H9 (cell line): ENCODE data around the gene CCSER1. TPM values are rescaled to one million over a fixed set of nuclear protein-coding genes. Genes with fewer than 3 reads are reported as not detected.

Experiments
- DNase-seq: peaks from one replicate; pipeline ENCODE4 v3.0.0-alpha.2; 2017
- H2AFZ ChIP-seq: one replicate; pipeline ENCODE4 v1.6.1; 2013; ENCODE audit warnings: mild to moderate bottlenecking, low read length, control low read depth, moderate library complexity
- H2AK5ac ChIP-seq: 2 replicates; pipeline ENCODE4 v1.6.1; 2013; ENCODE audit warnings: low read length, control low read depth, mixed read lengths; ENCODE audit not compliant: insufficient read length
- H2BK120ac ChIP-seq: one replicate; pipeline ENCODE4 v1.6.1; 2013; ENCODE audit warnings: low read depth, mild to moderate bottlenecking, low read length, control low read depth, inconsistent platforms; ENCODE audit not compliant: poor library complexity, severe bottlenecking
- H2BK12ac ChIP-seq: 2 replicates; pipeline ENCODE4 v1.6.1; 2013; ENCODE audit warnings: low read length, control low read depth, mixed read lengths, low read depth; ENCODE audit not compliant: insufficient read length
- H2BK15ac ChIP-seq: 2 replicates; pipeline ENCODE4 v1.6.1; 2013; ENCODE audit warnings: low read depth, low read length, control low read depth
- H2BK20ac ChIP-seq: one replicate; pipeline ENCODE4 v1.6.1; 2013; ENCODE audit warnings: low read depth, mild to moderate bottlenecking, low read length, control low read depth, inconsistent platforms; ENCODE audit not compliant: poor library complexity, severe bottlenecking
- H2BK5ac ChIP-seq: 2 replicates; pipeline ENCODE4 v1.6.1; 2013; ENCODE audit warnings: low read length, control low read depth, mixed read lengths; ENCODE audit not compliant: insufficient read length
- H3K14ac ChIP-seq: 2 replicates; pipeline ENCODE4 v1.6.1; 2013; ENCODE audit warnings: low read length, control low read depth; ENCODE audit not compliant: insufficient read depth
- H3K18ac ChIP-seq: 2 replicates; pipeline ENCODE4 v1.6.1; 2013; ENCODE audit warnings: low read depth, mild to moderate bottlenecking, mixed read lengths, low read length, control low read depth; ENCODE audit not compliant: insufficient read length
- H3K23ac ChIP-seq: 2 replicates; pipeline ENCODE4 v1.6.1; 2013; ENCODE audit warnings: low read length, control low read depth, mixed read lengths, low read depth; ENCODE audit not compliant: insufficient read length
- H3K23me2 ChIP-seq: 2 replicates; pipeline ENCODE4 v1.6.1; 2013; ENCODE audit warnings: low read depth, mild to moderate bottlenecking, mixed read lengths, low read length, control low read depth; ENCODE audit not compliant: insufficient read length, poor library complexity, severe bottlenecking
- H3K27ac ChIP-seq: 2 replicates; pipeline ENCODE4 v1.5.1; 2013; ENCODE audit warnings: low read length, control low read depth, mixed read lengths, low read depth; ENCODE audit not compliant: insufficient read length
- H3K27me3 ChIP-seq: 2 replicates; pipeline ENCODE4 v1.6.1; 2013; ENCODE audit warnings: low read length, control low read depth, inconsistent platforms; ENCODE audit not compliant: insufficient read depth
- H3K4ac ChIP-seq: 2 replicates; pipeline ENCODE4 v1.6.1; 2013; ENCODE audit warnings: low read depth, mild to moderate bottlenecking, control low read depth, inconsistent platforms, low read length, moderate library complexity
- H3K4me1 ChIP-seq: 2 replicates; pipeline ENCODE4 v1.6.1; 2013; ENCODE audit warnings: low read length, control low read depth, inconsistent platforms; ENCODE audit not compliant: insufficient read depth
- H3K4me2 ChIP-seq: 2 replicates; pipeline ENCODE4 v1.6.1; 2013; ENCODE audit warnings: low read length, control low read depth, mixed read lengths; ENCODE audit not compliant: insufficient read length, insufficient read depth
- H3K56ac ChIP-seq: 2 replicates; pipeline ENCODE4 v1.6.1; 2013; ENCODE audit warnings: low read depth, mild to moderate bottlenecking, mixed read lengths, low read length, control low read depth; ENCODE audit not compliant: insufficient read length
- H3K79me1 ChIP-seq: 2 replicates; pipeline ENCODE4 v1.6.1; 2013; ENCODE audit warnings: low read depth, mild to moderate bottlenecking, moderate library complexity, low read length, control low read depth, inconsistent platforms; ENCODE audit not compliant: insufficient read depth, poor library complexity, severe bottlenecking
- H3K79me2 ChIP-seq: 2 replicates; pipeline ENCODE4 v1.6.1; 2013; ENCODE audit warnings: low read length, control low read depth, inconsistent platforms; ENCODE audit not compliant: insufficient read depth
- H3K9ac ChIP-seq: 2 replicates; pipeline ENCODE4 v1.6.1; 2013; ENCODE audit warnings: low read length, control low read depth, mixed read lengths; ENCODE audit not compliant: insufficient read length; ENCODE audit errors: extremely low read depth
- H3K9me3 ChIP-seq: one replicate; pipeline ENCODE4 v1.6.1; 2013; ENCODE audit warnings: low read depth, low read length, inconsistent platforms; ENCODE audit not compliant: control insufficient read depth
- H3T11ph ChIP-seq: one replicate; pipeline ENCODE4 v1.6.1; 2013; ENCODE audit warnings: mild to moderate bottlenecking, low read length, control low read depth, inconsistent platforms
- H4K20me1 ChIP-seq: one replicate; pipeline ENCODE4 v1.6.1; 2013; ENCODE audit not compliant: control insufficient read depth, insufficient read length, insufficient read depth
- H4K5ac ChIP-seq: 2 replicates; pipeline ENCODE4 v1.6.1; 2013; ENCODE audit warnings: low read depth, mild to moderate bottlenecking, mixed read lengths, low read length, control low read depth; ENCODE audit not compliant: insufficient read length
- H4K8ac ChIP-seq: replicated peaks from 2 replicates; pipeline ENCODE4 v1.6.1; 2013; ENCODE audit warnings: low read length, control low read depth, mixed read lengths, low read depth; ENCODE audit not compliant: insufficient read length
- H4K91ac ChIP-seq: 2 replicates; pipeline ENCODE4 v1.6.1; 2013; ENCODE audit warnings: low read depth, mild to moderate bottlenecking, moderate library complexity, mixed read lengths, low read length, control low read depth; ENCODE audit not compliant: insufficient read length
- H3K27ac Mint-ChIP-seq, 3 experiments: 2 replicates in 2 of 3; 3 replicates in 1 of 3; pipeline ENCODE4 v1.8.0; 2020 to 2021; ENCODE audit warnings: mixed read lengths in 3 of 3, mild to moderate bottlenecking in 1 of 3, moderate library complexity in 1 of 3
- H3K27me3 Mint-ChIP-seq: 2 replicates; pipeline ENCODE4 v1.8.0; 2021; ENCODE audit warnings: low read depth, mild to moderate bottlenecking, moderate library complexity, mixed read lengths
- H3K36me3 Mint-ChIP-seq, 3 experiments: 2 replicates in 2 of 3; 3 replicates in 1 of 3; pipeline ENCODE4 v1.8.0; 2020 to 2021; ENCODE audit warnings: low read depth in 3 of 3, mixed read lengths in 3 of 3; ENCODE audit not compliant: insufficient read depth in 1 of 3
- H3K4me1 Mint-ChIP-seq, 2 experiments: 2 replicates each; pipeline ENCODE4 v1.8.0; 2020; ENCODE audit warnings: mixed read lengths in 2 of 2
- H3K4me3 Mint-ChIP-seq, 2 experiments: 2 replicates in 1 of 2; 3 replicates in 1 of 2; pipeline ENCODE4 v1.8.0; 2020 to 2021; ENCODE audit warnings: mild to moderate bottlenecking in 2 of 2, mixed read lengths in 2 of 2, moderate library complexity in 1 of 2
- H3K9me3 Mint-ChIP-seq, 2 experiments: 2 replicates in 1 of 2; 3 replicates in 1 of 2; pipeline ENCODE4 v1.8.0; 2020; ENCODE audit warnings: mild to moderate bottlenecking in 2 of 2, mixed read lengths in 2 of 2, moderate library complexity in 1 of 2
- CTCF ChIP-seq: fragments of 200-600 bp; sonication (generic); conservative IDR thresholded peaks from 3 replicates; pipeline ENCODE4 v1.8.0; 2021; ENCODE audit warnings: antibody characterized with exemption, mild to moderate bottlenecking
- WGBS: extraction: QIAGEN DNeasy Blood & Tissue Kit; methylation state at CpG from one replicate; pipeline ENCODE4 v1.1.7; 2013; ENCODE audit warnings: missing lambda C conversion rate, low lambda C conversion rate, mixed read lengths; ENCODE audit not compliant: insufficient read length; ENCODE audit errors: extremely low coverage; 5-methylcytosine and 5-hydroxymethylcytosine counted together
- total RNA-seq: library from RNA; stranded (reverse); gene quantifications from 2 replicates; pipeline ENCODE4 v1.2.1, GENCODE V29; 2021

The CCSER1 gene
- total RNA-seq, 1 experiment from 2014 or later: 0.37 TPM

- H4K5ac ChIP-seq: no peak overlapping the region
- H3K23me2 ChIP-seq: peaks cover 16% of the 10 kb centered on the region
- H3K27me3 ChIP-seq: no peaks in the 10 kb centered on the region; the same call in 1 of the 2 replicates
- no peaks in the 10 kb centered on the region for H3K36me3 Mint-ChIP-seq
- no peak overlapping the region for H2BK5ac ChIP-seq
- H3K4ac ChIP-seq: no peak overlapping the region
- no peaks in the 10 kb centered on the region for H3K79me1 ChIP-seq
- H3K4me3 Mint-ChIP-seq: peak overlapping the region; percentile 71 to 88
- no peak overlapping the region for H3K23ac ChIP-seq
- no peak overlapping the region for H3T11ph ChIP-seq
- H3K18ac ChIP-seq: no peak overlapping the region
- H3K9me3 ChIP-seq: no peaks in the 10 kb centered on the region
- H3K9ac ChIP-seq: no peak overlapping the region
- H3K14ac ChIP-seq: no peak overlapping the region
- peaks cover 14 to 15% of the 10 kb centered on the region in 2 experiments for H3K4me1 Mint-ChIP-seq
- peaks cover 43% of the 10 kb centered on the region for H3K27me3 Mint-ChIP-seq
- H2BK120ac ChIP-seq: no peak overlapping the region
- no peak overlapping the region for H4K91ac ChIP-seq
- H3K9me3 Mint-ChIP-seq: no peaks in the 10 kb centered on the region
- no peaks in the 10 kb centered on the region for H3K4me1 ChIP-seq
- H3K4me2 ChIP-seq: peak overlapping the region; percentile 86
- no peak for DNase-seq
- no peak overlapping the region for H3K27ac Mint-ChIP-seq
- no peak overlapping the region for H2BK12ac ChIP-seq
- H4K20me1 ChIP-seq: no peaks in the 10 kb centered on the region
- no peak overlapping the region for H3K27ac ChIP-seq
- no peak for TF ChIP-seq CTCF
- no peaks in the 10 kb centered on the region for H3K79me2 ChIP-seq
- H2AFZ ChIP-seq: no peak overlapping the region
- H2BK15ac ChIP-seq: no peak overlapping the region
- no peak overlapping the region for H4K8ac ChIP-seq
- WGBS: no CpG with 5 or more reads among the region's 4 CpGs
- H2AK5ac ChIP-seq: no peak overlapping the region
- no peak overlapping the region for H3K56ac ChIP-seq
- no peak overlapping the region for H2BK20ac ChIP-seq
Measured at GRCh38 chr4:90128961-90129495, 1.8 kb downstream of the CCSER1 start.
